Endothelial cell (in vitro differentiated cells): Measurements from ENCODE around the gene HMG20A. TPM values are rescaled to one million over a fixed set of nuclear protein-coding genes. Genes with fewer than 3 reads are reported as not detected.
"Not testable (repeated sequence)": the region's sequence is repeated elsewhere in the genome, so short reads cannot be mapped to it uniquely, and the experiment has no call there.

Experiments
- DNase-seq: peaks from one replicate; pipeline ENCODE4 v3.0.0; 2021; ENCODE audit warnings: low spot score
- H3K27ac Mint-ChIP-seq: one replicate; pipeline ENCODE4 v1.8.0; 2021; ENCODE audit warnings: mixed read lengths, inconsistent platforms; ENCODE audit not compliant: unreplicated experiment
- H3K27me3 Mint-ChIP-seq: one replicate; pipeline ENCODE4 v1.8.0; 2021; ENCODE audit warnings: mild to moderate bottlenecking, moderate library complexity, mixed read lengths, inconsistent platforms; ENCODE audit not compliant: unreplicated experiment
- H3K36me3 Mint-ChIP-seq: one replicate; pipeline ENCODE4 v1.8.0; 2021; ENCODE audit warnings: mild to moderate bottlenecking, low read depth, mixed read lengths, inconsistent platforms; ENCODE audit not compliant: unreplicated experiment
- H3K4me1 Mint-ChIP-seq: one replicate; pipeline ENCODE4 v1.8.0; 2021; ENCODE audit warnings: mild to moderate bottlenecking, mixed read lengths, inconsistent platforms; ENCODE audit not compliant: unreplicated experiment
- H3K4me3 Mint-ChIP-seq: one replicate; pipeline ENCODE4 v1.8.0; 2021; ENCODE audit warnings: mild to moderate bottlenecking, mixed read lengths, inconsistent platforms; ENCODE audit not compliant: unreplicated experiment
- H3K9me3 Mint-ChIP-seq: one replicate; pipeline ENCODE4 v1.8.0; 2021; ENCODE audit warnings: mixed read lengths, inconsistent platforms; ENCODE audit not compliant: unreplicated experiment
- total RNA-seq: library from RNA; stranded (reverse); fragmentation: NEBNext Ultra II Directional; extraction: Animal tissue kit (Norgen Biotek cat#: 25700); gene quantifications from one replicate; pipeline ENCODE4 v1.2.1, GENCODE V29; 2021; ENCODE audit not compliant: unreplicated experiment
- TF ChIP-seq, protein P1 (sequence below): fragments of 200-600 bp; sonication (generic); IDR thresholded peaks from one replicate; pipeline ENCODE4 v1.5.0; 2021; ENCODE audit warnings: antibody characterized with exemption; ENCODE audit not compliant: unreplicated experiment

The HMG20A gene
- total RNA-seq, 1 donor from 2014 or later = 111 TPM

GRCh38 chr15:77406846-77407245 is 13.8 kb upstream of the HMG20A start:
- Mint-ChIP-seq H3K27ac (no peak overlapping the region), H3K27me3 (no peaks in the 10 kb centered on the region), H3K9me3 (no peaks in the 10 kb centered on the region), H3K36me3 (no peaks in the 10 kb centered on the region), H3K4me3 (peak overlapping the region; percentile 9), H3K4me1 (peaks cover 24% of the 10 kb centered on the region)
- DNase-seq = no peak
- TF ChIP-seq, protein P1, sequence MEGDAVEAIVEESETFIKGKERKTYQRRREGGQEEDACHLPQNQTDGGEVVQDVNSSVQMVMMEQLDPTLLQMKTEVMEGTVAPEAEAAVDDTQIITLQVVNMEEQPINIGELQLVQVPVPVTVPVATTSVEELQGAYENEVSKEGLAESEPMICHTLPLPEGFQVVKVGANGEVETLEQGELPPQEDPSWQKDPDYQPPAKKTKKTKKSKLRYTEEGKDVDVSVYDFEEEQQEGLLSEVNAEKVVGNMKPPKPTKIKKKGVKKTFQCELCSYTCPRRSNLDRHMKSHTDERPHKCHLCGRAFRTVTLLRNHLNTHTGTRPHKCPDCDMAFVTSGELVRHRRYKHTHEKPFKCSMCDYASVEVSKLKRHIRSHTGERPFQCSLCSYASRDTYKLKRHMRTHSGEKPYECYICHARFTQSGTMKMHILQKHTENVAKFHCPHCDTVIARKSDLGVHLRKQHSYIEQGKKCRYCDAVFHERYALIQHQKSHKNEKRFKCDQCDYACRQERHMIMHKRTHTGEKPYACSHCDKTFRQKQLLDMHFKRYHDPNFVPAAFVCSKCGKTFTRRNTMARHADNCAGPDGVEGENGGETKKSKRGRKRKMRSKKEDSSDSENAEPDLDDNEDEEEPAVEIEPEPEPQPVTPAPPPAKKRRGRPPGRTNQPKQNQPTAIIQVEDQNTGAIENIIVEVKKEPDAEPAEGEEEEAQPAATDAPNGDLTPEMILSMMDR = no peak

GRCh38 chr15:77409259-77410156 is 11.2 kb upstream of the HMG20A start:
- no peak for DNase-seq
- no peaks in the 10 kb centered on the region for H3K36me3 Mint-ChIP-seq
- H3K4me3 Mint-ChIP-seq = no peak overlapping the region
- H3K27me3 Mint-ChIP-seq = no peaks in the 10 kb centered on the region
- H3K9me3 Mint-ChIP-seq = no peaks in the 10 kb centered on the region
- peaks cover 39% of the 10 kb centered on the region for H3K4me1 Mint-ChIP-seq
- TF ChIP-seq, protein P1 = no peak
- no peak overlapping the region for H3K27ac Mint-ChIP-seq

GRCh38 chr15:77410157-77410500 is 10.6 kb upstream of the HMG20A start:
- not testable (repeated sequence) for H3K9me3 Mint-ChIP-seq, H3K27me3 Mint-ChIP-seq, H3K36me3 Mint-ChIP-seq, H3K27ac Mint-ChIP-seq, DNase-seq, H3K4me3 Mint-ChIP-seq
- peaks cover 39% of the 10 kb centered on the region for H3K4me1 Mint-ChIP-seq

DNA sequence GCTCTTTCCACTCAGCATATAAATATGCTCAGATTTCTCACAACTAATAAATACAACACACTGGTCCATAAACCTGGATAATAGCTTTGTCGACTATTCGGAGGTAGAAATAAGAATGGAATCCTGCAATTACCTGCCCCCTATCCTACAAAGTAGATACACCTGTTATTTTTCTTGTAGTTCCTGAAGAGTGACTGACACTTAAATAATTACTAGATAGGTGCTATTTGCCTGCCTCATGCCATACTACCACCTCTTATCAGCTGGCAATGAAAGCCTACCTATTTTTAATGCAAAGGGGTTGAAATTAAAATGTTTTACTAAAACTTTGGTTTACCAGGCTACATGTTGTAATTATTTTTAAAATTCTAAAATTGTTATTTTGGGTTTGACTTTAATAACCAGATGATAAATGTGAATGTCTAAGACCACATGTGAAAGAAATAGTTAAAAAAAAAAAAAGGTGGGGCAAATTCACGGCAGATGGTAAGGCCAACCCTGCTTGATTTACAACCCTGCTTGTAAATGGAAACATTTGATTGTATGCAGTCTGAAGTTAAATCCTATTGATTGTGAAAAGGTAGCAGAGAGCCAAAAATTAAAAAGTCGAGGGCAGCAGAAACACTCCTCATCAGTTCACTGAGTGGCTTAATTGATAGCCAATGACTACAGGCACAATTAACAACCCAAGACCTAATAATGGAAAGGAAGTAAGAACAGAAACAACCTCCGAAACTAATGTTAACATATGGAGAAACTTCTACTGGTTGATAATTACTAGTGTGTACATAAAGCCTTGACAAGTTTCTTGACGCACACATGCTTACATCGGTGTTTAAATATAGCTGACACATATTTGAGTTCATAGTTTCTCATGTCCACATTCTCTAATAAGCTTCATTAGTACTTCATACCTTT is 9.7 kb upstream of the HMG20A start:
- peaks cover 4% of the 10 kb centered on the region for H3K36me3 Mint-ChIP-seq
- no peaks in the 10 kb centered on the region for H3K27me3 Mint-ChIP-seq
- H3K4me3 Mint-ChIP-seq = no peak overlapping the region
- no peak overlapping the region for H3K27ac Mint-ChIP-seq
- H3K9me3 Mint-ChIP-seq = no peaks in the 10 kb centered on the region
- TF ChIP-seq, protein P1 = no peak
- H3K4me1 Mint-ChIP-seq = peaks cover 35% of the 10 kb centered on the region
- no peak for DNase-seq

DNA sequence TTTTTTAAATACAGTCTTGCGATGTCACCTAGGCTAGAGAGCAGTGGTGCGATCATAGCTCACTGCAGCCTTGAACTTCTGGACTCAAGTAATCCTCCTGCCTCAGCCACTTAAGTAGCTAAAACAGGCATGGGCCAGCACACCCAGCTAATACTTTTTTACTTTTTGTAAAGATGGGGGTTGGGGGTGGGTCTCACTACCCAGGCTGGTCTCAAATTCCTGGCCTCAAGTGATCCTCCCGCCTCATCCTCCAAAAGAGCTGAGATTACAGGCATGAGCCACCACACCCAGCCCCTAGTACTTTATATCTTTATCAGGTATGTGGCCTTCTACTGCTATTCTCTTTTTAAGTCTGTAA is 9.1 kb upstream of the HMG20A start:
- DNase-seq = no peak
- Mint-ChIP-seq H3K27me3 (no peaks in the 10 kb centered on the region), H3K4me3 (no peak overlapping the region), H3K9me3 (no peaks in the 10 kb centered on the region), H3K36me3 (peaks cover 4% of the 10 kb centered on the region), H3K4me1 (peaks cover 29% of the 10 kb centered on the region), H3K27ac (no peak overlapping the region)
- TF ChIP-seq, protein P1 = no peak
